GM23338 (cell line): ENCODE results near the gene TANGO2. TPM values are rescaled to one million over a fixed set of nuclear protein-coding genes. Genes with fewer than 3 reads are reported as not detected.

Experiments used
- ATAC-seq: fragments of 200-7000 bp; cut with Tn5 transposase; 3 replicates; pipeline ENCODE4 v1.9.1; 2020
- DNase-seq: peaks from one replicate; pipeline ENCODE4 v3.0.0-alpha.2; 2015; ENCODE audit warnings: low spot score
- H2AFZ ChIP-seq: fragments of 200-600 bp; sonication (generic); 2 replicates; pipeline ENCODE4 v1.8.0; 2016; ENCODE audit warnings: antibody characterized with exemption, mild to moderate bottlenecking, moderate library complexity
- H3F3A ChIP-seq: fragments of 200-600 bp; sonication (generic); replicated peaks from 2 replicates; pipeline ENCODE4 v1.8.0; 2017; ENCODE audit warnings: antibody characterized with exemption, mixed run types, low read depth
- H3K27ac ChIP-seq: fragments of 200-600 bp; sonication (generic); 2 replicates; pipeline ENCODE4 v1.6.1; 2016; ENCODE audit warnings: low read depth
- H3K27me3 ChIP-seq: fragments of 200-600 bp; sonication (generic); 2 replicates; pipeline ENCODE4 v1.8.0; 2016; ENCODE audit warnings: mild to moderate bottlenecking, mixed run types, moderate library complexity; ENCODE audit not compliant: insufficient read depth
- H3K36me3 ChIP-seq: fragments of 200-600 bp; sonication (generic); 2 replicates; pipeline ENCODE4 v1.8.0; 2016; ENCODE audit warnings: mild to moderate bottlenecking; ENCODE audit not compliant: insufficient read depth
- H3K4me1 ChIP-seq: fragments of 200-600 bp; sonication (generic); 2 replicates; pipeline ENCODE4 v1.8.0; 2016; ENCODE audit warnings: mild to moderate bottlenecking, moderate library complexity; ENCODE audit not compliant: insufficient read depth
- H3K4me2 ChIP-seq: fragments of 200-600 bp; sonication (generic); 2 replicates; pipeline ENCODE4 v1.7.1; 2017; ENCODE audit warnings: mixed run types
- H3K4me3 ChIP-seq: fragments of 200-600 bp; sonication (generic); 2 replicates; pipeline ENCODE4 v1.6.1; 2016; ENCODE audit warnings: mixed run types
- H3K79me2 ChIP-seq: fragments of 200-600 bp; sonication (generic); replicated peaks from 2 replicates; pipeline ENCODE4 v1.8.0; 2017; ENCODE audit warnings: mild to moderate bottlenecking; ENCODE audit not compliant: insufficient read depth
- H3K9me2 ChIP-seq: fragments of 200-600 bp; sonication (generic); 2 replicates; pipeline ENCODE4 v1.8.0; 2017; ENCODE audit not compliant: insufficient read depth
- H4K20me1 ChIP-seq: fragments of 200-600 bp; sonication (generic); replicated peaks from 2 replicates; pipeline ENCODE4 v1.8.0; 2017; ENCODE audit warnings: mild to moderate bottlenecking; ENCODE audit not compliant: insufficient read depth
- H3K27ac Mint-ChIP-seq: 2 replicates; pipeline ENCODE4 v1.8.0; 2020; ENCODE audit warnings: inconsistent platforms, mild to moderate bottlenecking, moderate library complexity, mixed read lengths
- H3K27me3 Mint-ChIP-seq: 3 replicates; pipeline ENCODE4 v1.8.0; 2022; ENCODE audit warnings: low read depth, mild to moderate bottlenecking, moderate library complexity, mixed read lengths, inconsistent platforms; ENCODE audit not compliant: insufficient read depth, poor library complexity
- H3K36me3 Mint-ChIP-seq: 3 replicates; pipeline ENCODE4 v1.8.0; 2021; ENCODE audit warnings: low read depth, mild to moderate bottlenecking, inconsistent platforms, moderate library complexity, mixed read lengths
- H3K4me1 Mint-ChIP-seq: 3 replicates; pipeline ENCODE4 v1.8.0; 2020; ENCODE audit warnings: mild to moderate bottlenecking, inconsistent platforms, mixed read lengths
- H3K4me3 Mint-ChIP-seq: 3 replicates; pipeline ENCODE4 v1.8.0; 2021; ENCODE audit warnings: moderate library complexity, mild to moderate bottlenecking, inconsistent platforms, mixed read lengths
- H3K9me3 Mint-ChIP-seq: 3 replicates; pipeline ENCODE4 v1.8.0; 2020; ENCODE audit warnings: moderate library complexity, mild to moderate bottlenecking, inconsistent platforms, mixed read lengths
- CREB1 ChIP-seq: fragments of 250-450 bp; sonication (Bioruptor Pico); IDR thresholded peaks from 2 replicates; pipeline ENCODE4 v1.5.0; 2020; ENCODE audit warnings: low read depth, mild to moderate bottlenecking, moderate library complexity
- CTCF ChIP-seq, 2 experiments: fragments of 200-600 bp in 1 of 2; sonication (generic) in 1 of 2; conservative IDR thresholded peaks; 2 replicates each; pipeline versions ENCODE4 v1.5.1 to v1.6.1; 2016 to 2017; ENCODE audit warnings: antibody characterized with exemption in 2 of 2, low read depth in 2 of 2, mild to moderate bottlenecking in 2 of 2, moderate library complexity in 1 of 2
- ETS1 ChIP-seq: IDR thresholded peaks from 2 replicates; pipeline ENCODE4 v1.6.1; 2016; ENCODE audit warnings: antibody characterized with exemption
- EZH2 ChIP-seq: fragments of 200-600 bp; sonication (generic); IDR thresholded peaks from one replicate; pipeline ENCODE4 v1.8.0; 2017; ENCODE audit warnings: antibody characterized with exemption, mild to moderate bottlenecking, low read depth; ENCODE audit not compliant: unreplicated experiment
- EZH2phosphoT487 ChIP-seq: fragments of 200-600 bp; sonication (generic); IDR thresholded peaks from one replicate; pipeline ENCODE4 v1.8.1; 2018; ENCODE audit warnings: antibody characterized with exemption; ENCODE audit not compliant: unreplicated experiment
- JUNB ChIP-seq: IDR thresholded peaks from one replicate; pipeline ENCODE4 v1.6.1; 2016; ENCODE audit warnings: antibody characterized with exemption; ENCODE audit not compliant: unreplicated experiment
- NANOG ChIP-seq: IDR thresholded peaks from 2 replicates; pipeline ENCODE4 v1.6.1; 2016; ENCODE audit warnings: antibody characterized with exemption, borderline replicate concordance
- POLR2AphosphoS5 ChIP-seq: IDR thresholded peaks from 2 replicates; pipeline ENCODE4 v1.6.1; 2016; ENCODE audit warnings: antibody characterized with exemption, low read depth
- REST ChIP-seq: IDR thresholded peaks from one replicate; pipeline ENCODE4 v1.6.1; 2018; ENCODE audit warnings: antibody characterized with exemption; ENCODE audit not compliant: unreplicated experiment
- STAT1 ChIP-seq: IDR thresholded peaks from one replicate; pipeline ENCODE4 v1.6.1; 2016; ENCODE audit warnings: antibody characterized with exemption; ENCODE audit not compliant: unreplicated experiment
- ZNF114 ChIP-seq: fragments of 250-450 bp; sonication (Bioruptor Pico); IDR thresholded peaks from 2 replicates; pipeline ENCODE4 v1.5.0; 2020; ENCODE audit warnings: mild to moderate bottlenecking, moderate library complexity
- ZNF331 ChIP-seq: fragments of 250-450 bp; sonication (Bioruptor Pico); IDR thresholded peaks from 2 replicates; pipeline ENCODE4 v1.5.0; 2020; ENCODE audit warnings: low read depth, mild to moderate bottlenecking, moderate library complexity
- ZNF462 ChIP-seq: fragments of 250-450 bp; sonication (Bioruptor Pico); IDR thresholded peaks from 2 replicates; pipeline ENCODE4 v1.5.0; 2020; ENCODE audit warnings: mild to moderate bottlenecking, moderate library complexity
- polyA plus RNA-seq: library from polyadenylated mRNA; unstranded; fragments of >200 nt; fragmentation: Nextera tagmentation; extraction: Ambion mirVana; gene quantifications from 2 replicates; pipeline ENCODE4 v1.2.1, GENCODE V29; 2016
- total RNA-seq: library from RNA; depleted of rRNA; stranded (reverse); fragments of >200 nt; shearing (Covaris generic); gene quantifications from 2 replicates; pipeline ENCODE4 v1.2.3, GENCODE V29; 2014

TANGO2 gene
- total and polyA plus RNA-seq, 2 experiments from 2014 or later: 6.9 to 15.0 TPM

GRCh38 chr22:20046730-20047129 lies 25.8 kb downstream of the TANGO2 start:
- Histone ChIP-seq H2AFZ (no peak overlapping the region), H3K4me2 (no peak overlapping the region), H3K4me1 (no peaks in the 10 kb centered on the region), H3K27me3 (no peaks in the 10 kb centered on the region), H3K27ac (no peak overlapping the region), H4K20me1 (no peaks in the 10 kb centered on the region; the same call in none of the 2 replicates), H3K4me3 (no peak overlapping the region), H3K36me3 (no peaks in the 10 kb centered on the region), H3F3A (no peaks in the 10 kb centered on the region), H3K79me2 (no peaks in the 10 kb centered on the region), H3K9me2 (no peaks in the 10 kb centered on the region)
- Mint-ChIP-seq H3K4me3 (no peak overlapping the region), H3K27me3 (peaks cover 3% of the 10 kb centered on the region), H3K4me1 (no peaks in the 10 kb centered on the region), H3K27ac (no peak overlapping the region), H3K9me3 (peaks cover 18% of the 10 kb centered on the region), H3K36me3 (peaks cover 24% of the 10 kb centered on the region)
- TF ChIP-seq JUNB (no peak), ZNF114 (CRISPR knock-in tag) (no peak), ZNF331 (no peak), ZNF462 (CRISPR knock-in tag) (no peak), NANOG (no peak), CREB1 (CRISPR knock-in tag) (no peak), POLR2AphosphoS5 (no peak), REST (no peak), ETS1 (no peak), STAT1 (no peak), EZH2phosphoT487 (no peak), EZH2 (no peak), CTCF (conservative IDR thresholded peaks at IDR 0.05; ENCODE audit: low read depth in 2 of 2) (no peak)
- DNase-seq: no peak
- ATAC-seq: no peak
